Fibroblast of lung (primary cell): ENCODE measurements around the gene SH3BP2. TPM values are rescaled to one million over a fixed set of nuclear protein-coding genes. Genes with fewer than 3 reads are reported as not detected.

Source experiments
- DNase-seq, 2 donors: peaks; one replicate each; pipeline versions ENCODE4 v3.0.0 to v3.0.0-alpha.2; 2010; ENCODE audit warnings: low read depth in 2 of 2
- H2AFZ ChIP-seq: 2 replicates; pipeline ENCODE4 v1.5.1; 2012; ENCODE audit warnings: low read length, control low read depth, inconsistent platforms
- H3K27ac ChIP-seq: 2 replicates; pipeline ENCODE4 v1.5.1; 2011; ENCODE audit warnings: low read length, control low read depth; ENCODE audit not compliant: insufficient read depth
- H3K27me3 ChIP-seq: 2 replicates; pipeline ENCODE4 v1.5.1; 2011; ENCODE audit warnings: mild to moderate bottlenecking, low read length; ENCODE audit not compliant: control insufficient read depth, insufficient read depth
- H3K36me3 ChIP-seq: 2 replicates; pipeline ENCODE4 v1.5.1; 2011; ENCODE audit warnings: low read length; ENCODE audit not compliant: control insufficient read depth, insufficient read depth
- H3K4me1 ChIP-seq: 2 replicates; pipeline ENCODE4 v1.5.1; 2011; ENCODE audit warnings: low read length; ENCODE audit not compliant: control insufficient read depth, insufficient read depth; ENCODE audit errors: extremely low read depth
- H3K4me2 ChIP-seq: 2 replicates; pipeline ENCODE4 v1.5.1; 2011; ENCODE audit warnings: low read length, control low read depth; ENCODE audit not compliant: insufficient read depth; ENCODE audit errors: extremely low read depth
- H3K4me3 ChIP-seq, 4 experiments: fragments of 200-600 bp in 1 of 4; sonication (generic) in 1 of 4; replicated peaks in 1 of 4; 2 replicates each; pipeline ENCODE4 v1.5.1; 2011 to 2016; ENCODE audit warnings: low read length in 4 of 4, low read depth in 3 of 4, mild to moderate bottlenecking in 3 of 4, control low read depth in 2 of 4, inconsistent platforms in 1 of 4, mixed read lengths in 1 of 4; ENCODE audit not compliant: insufficient read depth in 1 of 4; ENCODE audit errors: control extremely low read depth in 1 of 4
- H3K79me2 ChIP-seq: 2 replicates; pipeline ENCODE4 v1.5.1; 2012; ENCODE audit warnings: mild to moderate bottlenecking, low read length, inconsistent platforms; ENCODE audit not compliant: control insufficient read depth, insufficient read depth
- H3K9ac ChIP-seq: 2 replicates; pipeline ENCODE4 v1.5.1; 2011; ENCODE audit warnings: mild to moderate bottlenecking, low read length, control low read depth; ENCODE audit not compliant: insufficient read depth
- H3K9me3 ChIP-seq: 2 replicates; pipeline ENCODE4 v1.5.1; 2012; ENCODE audit warnings: low read depth, low read length; ENCODE audit not compliant: control insufficient read depth, insufficient read depth
- H4K20me1 ChIP-seq: 2 replicates; pipeline ENCODE4 v1.5.1; 2011; ENCODE audit warnings: low read length; ENCODE audit not compliant: control insufficient read depth, insufficient read depth; ENCODE audit errors: extremely low read depth
- EZH2 ChIP-seq: IDR thresholded peaks from 2 replicates; pipeline ENCODE4 v1.5.1; 2012; ENCODE audit warnings: low read length, control low read depth, mild to moderate bottlenecking; ENCODE audit errors: missing control alignments
- polyA plus RNA-seq, 2 donors: library from polyadenylated mRNA; depleted of rRNA in 1 of 2; stranded (reverse) in 1 of 2; unstranded in 1 of 2; fragments of >200 nt; gene quantifications; 2 replicates each; pipeline ENCODE4 v1.2.1, GENCODE V29; 2011 to 2012; ENCODE audit warnings: missing spikeins in 1 of 2
- total RNA-seq: library from RNA; depleted of rRNA; stranded (reverse); fragments of >200 nt; gene quantifications from 2 replicates; pipeline ENCODE4 v1.2.1, GENCODE V29; 2014
- TF ChIP-seq, protein P1 (sequence below), 2 donors: IDR thresholded peaks in 1 of 2; conservative IDR thresholded peaks in 1 of 2; 1 replicate in 1 of 2; 2 replicates in 1 of 2; pipeline ENCODE4 v1.5.1; 2011 to 2012; ENCODE audit warnings: low read length in 2 of 2, control low read depth in 1 of 2, inconsistent platforms in 1 of 2, low read depth in 1 of 2, mild to moderate bottlenecking in 1 of 2

SH3BP2 gene
- total and polyA plus RNA-seq, 2 donors (not counting 1 experiment from before 2014, with no cell fraction given), result 8.6 to 14.1 TPM

DNA sequence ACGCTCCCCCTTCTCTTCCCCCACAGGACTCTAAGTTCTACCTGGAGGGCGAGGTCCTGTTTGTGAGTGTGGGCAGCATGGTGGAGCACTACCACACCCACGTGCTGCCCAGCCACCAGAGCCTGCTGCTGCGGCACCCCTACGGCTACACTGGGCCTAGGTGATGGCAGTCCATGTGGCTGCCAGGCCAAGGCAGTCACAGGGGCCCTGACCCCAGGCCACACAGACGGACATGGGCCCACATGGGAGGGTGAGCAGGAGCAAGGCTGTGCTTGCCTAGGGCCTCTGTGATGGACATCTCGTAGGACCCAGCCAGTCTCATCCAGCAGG, 40.8 kb downstream of the SH3BP2 start:
- Histone ChIP-seq H3K9me3 (no peaks in the 10 kb centered on the region), H3K4me1 (peaks cover 5% of the 10 kb centered on the region), H3K27me3 (no peaks in the 10 kb centered on the region), H3K4me3 (no peak overlapping the region), H3K4me2 (no peak overlapping the region), H3K27ac (no peak overlapping the region), H4K20me1 (no peaks in the 10 kb centered on the region), H3K79me2 (no peaks in the 10 kb centered on the region), H3K9ac (no peak overlapping the region), H3K36me3 (peaks cover 25% of the 10 kb centered on the region), H2AFZ (no peak overlapping the region)
- TF ChIP-seq, protein P1, sequence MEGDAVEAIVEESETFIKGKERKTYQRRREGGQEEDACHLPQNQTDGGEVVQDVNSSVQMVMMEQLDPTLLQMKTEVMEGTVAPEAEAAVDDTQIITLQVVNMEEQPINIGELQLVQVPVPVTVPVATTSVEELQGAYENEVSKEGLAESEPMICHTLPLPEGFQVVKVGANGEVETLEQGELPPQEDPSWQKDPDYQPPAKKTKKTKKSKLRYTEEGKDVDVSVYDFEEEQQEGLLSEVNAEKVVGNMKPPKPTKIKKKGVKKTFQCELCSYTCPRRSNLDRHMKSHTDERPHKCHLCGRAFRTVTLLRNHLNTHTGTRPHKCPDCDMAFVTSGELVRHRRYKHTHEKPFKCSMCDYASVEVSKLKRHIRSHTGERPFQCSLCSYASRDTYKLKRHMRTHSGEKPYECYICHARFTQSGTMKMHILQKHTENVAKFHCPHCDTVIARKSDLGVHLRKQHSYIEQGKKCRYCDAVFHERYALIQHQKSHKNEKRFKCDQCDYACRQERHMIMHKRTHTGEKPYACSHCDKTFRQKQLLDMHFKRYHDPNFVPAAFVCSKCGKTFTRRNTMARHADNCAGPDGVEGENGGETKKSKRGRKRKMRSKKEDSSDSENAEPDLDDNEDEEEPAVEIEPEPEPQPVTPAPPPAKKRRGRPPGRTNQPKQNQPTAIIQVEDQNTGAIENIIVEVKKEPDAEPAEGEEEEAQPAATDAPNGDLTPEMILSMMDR (conservative IDR thresholded peaks at IDR 0.05 in 1 of 2, IDR thresholded peaks at IDR 0.05 in 1 of 2; ENCODE audit: low read depth in 1 of 2, low read length in 2 of 2), result no peak
- TF ChIP-seq EZH2, result no peak
- DNase-seq, result no peak

DNA sequence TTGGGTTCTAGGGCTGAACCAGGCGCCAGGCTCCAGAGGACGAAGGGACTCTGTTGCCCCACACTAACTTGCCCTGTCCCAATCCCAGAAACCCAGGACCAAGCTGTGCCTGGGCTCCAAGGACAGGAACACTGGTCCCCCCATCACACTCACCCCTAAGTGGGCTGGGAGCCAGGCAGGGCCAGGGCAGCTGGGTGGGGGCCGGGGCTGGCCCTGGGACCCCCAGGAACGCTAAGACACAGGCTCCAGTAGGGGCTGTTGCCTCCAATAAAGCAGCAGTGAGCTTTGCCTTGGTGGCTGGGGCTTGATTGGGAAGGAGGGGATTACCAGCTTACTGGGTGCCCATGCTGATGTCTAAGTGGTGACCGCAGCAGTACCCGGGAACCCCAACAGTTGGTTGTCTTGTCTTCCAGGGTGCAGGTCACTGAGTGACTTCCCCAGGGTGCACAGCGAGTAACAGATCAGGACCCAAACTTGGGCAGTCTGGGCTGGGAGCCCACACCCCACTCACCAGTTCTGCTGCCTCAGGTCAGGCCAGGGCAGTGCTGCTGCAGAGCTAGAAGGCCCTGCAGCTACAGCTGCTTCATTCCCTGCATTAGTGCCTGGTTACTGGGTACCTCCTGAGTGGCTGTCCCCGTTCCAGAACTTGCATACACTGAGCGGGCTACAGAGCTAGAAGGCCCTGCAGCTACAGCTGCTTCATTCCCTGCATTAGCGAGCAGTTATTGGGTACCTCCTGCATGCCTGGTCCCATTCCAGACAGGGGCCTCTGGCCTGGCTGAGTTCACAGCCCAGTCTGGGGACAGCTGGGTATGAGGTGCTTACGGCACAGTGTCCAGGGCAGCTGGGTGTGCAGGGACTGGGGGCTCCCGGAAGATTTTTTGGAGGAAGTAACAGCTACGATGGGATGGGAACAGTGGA, 41.4 kb downstream of the SH3BP2 start:
- Histone ChIP-seq H3K27me3 (no peaks in the 10 kb centered on the region), H3K9me3 (no peaks in the 10 kb centered on the region), H3K4me1 (peaks cover 5% of the 10 kb centered on the region), H3K27ac (no peak overlapping the region), H4K20me1 (no peaks in the 10 kb centered on the region), H3K4me3 (no peak overlapping the region), H3K36me3 (peaks cover 25% of the 10 kb centered on the region), H3K4me2 (no peak overlapping the region), H3K9ac (no peak overlapping the region), H2AFZ (no peak overlapping the region), H3K79me2 (no peaks in the 10 kb centered on the region)
- no peak for DNase-seq
- TF ChIP-seq, protein P1 (conservative IDR thresholded peaks at IDR 0.05 in 1 of 2, IDR thresholded peaks at IDR 0.05 in 1 of 2; ENCODE audit: low read depth in 1 of 2, low read length in 2 of 2), result no peak
- TF ChIP-seq EZH2, result no peak

DNA sequence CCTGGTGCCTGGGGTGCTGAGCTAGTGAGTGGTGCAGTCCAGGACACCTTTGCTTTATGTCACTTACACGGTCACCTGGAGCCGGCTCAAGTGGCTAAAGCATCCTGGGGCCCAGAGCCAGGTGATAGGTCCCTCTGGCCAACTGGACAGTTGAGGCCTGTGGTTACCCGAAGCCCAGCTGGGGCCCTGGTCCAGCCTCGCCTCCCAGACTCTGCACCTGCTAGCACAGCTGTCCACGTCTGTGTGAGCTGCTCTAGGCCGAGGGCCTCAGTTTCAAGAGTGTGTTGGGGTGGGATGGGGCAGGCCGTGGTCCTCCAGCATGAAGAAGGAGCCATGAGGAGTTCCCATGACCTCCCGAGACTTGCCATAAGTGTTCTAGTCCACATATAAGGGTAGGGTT, 43.1 kb downstream of the SH3BP2 start:
- no peak for TF ChIP-seq EZH2
- TF ChIP-seq, protein P1 (conservative IDR thresholded peaks at IDR 0.05 in 1 of 2, IDR thresholded peaks at IDR 0.05 in 1 of 2; ENCODE audit: low read depth in 1 of 2, low read length in 2 of 2), result no peak
- no peak overlapping the region for H3K27ac ChIP-seq
- H3K4me2 ChIP-seq, result no peak overlapping the region
- H3K36me3 ChIP-seq, result peaks cover 19% of the 10 kb centered on the region
- H3K9me3 ChIP-seq, result no peaks in the 10 kb centered on the region
- no peaks in the 10 kb centered on the region for H3K79me2 ChIP-seq
- no peak overlapping the region for H2AFZ ChIP-seq
- no peak for DNase-seq
- peaks cover 5% of the 10 kb centered on the region for H3K4me1 ChIP-seq
- H3K9ac ChIP-seq, result no peak overlapping the region
- H3K4me3 ChIP-seq, result no peak overlapping the region
- H4K20me1 ChIP-seq, result no peaks in the 10 kb centered on the region
- H3K27me3 ChIP-seq, result no peaks in the 10 kb centered on the region
